CD4-positive, alpha-beta T cell treated with Interleukin-1 beta for 1 hour (primary cell): Measurements from ENCODE around the gene GADL1.

ENCODE experiments used
- DNase-seq, 2 donors: peaks; one replicate each; pipeline ENCODE4 v3.0.0-alpha.2; 2020 to 2022

Gene GADL1

GRCh38 chr3:30753766-30754165 is 140.7 kb downstream of the GADL1 start:
- no peak for DNase-seq

- DNase-seq: peak in 1 of 2 donors; percentile 22
These were observed 141.5 kb downstream of the GADL1 start for GRCh38 chr3:30752970-30753369.

- DNase-seq: no peak
These were observed 142.0 kb downstream of the GADL1 start for GRCh38 chr3:30752491-30752890.

- peak; percentile 41 to 48 for DNase-seq
These were observed 142.7 kb downstream of the GADL1 start for GRCh38 chr3:30751610-30752299.

GRCh38 chr3:30750967-30751366 is 143.5 kb downstream of the GADL1 start:
- DNase-seq: no peak

- DNase-seq: no peak
These were observed 145.2 kb downstream of the GADL1 start for GRCh38 chr3:30749230-30749629.

- no peak for DNase-seq
These were observed 146.6 kb downstream of the GADL1 start for GRCh38 chr3:30747771-30748281.

GRCh38 chr3:30743641-30744317 is 150.7 kb downstream of the GADL1 start:
- DNase-seq: no peak

GRCh38 chr3:30742796-30743619 is 151.5 kb downstream of the GADL1 start:
- DNase-seq: no peak

- DNase-seq: no peak
These were observed 152.6 kb downstream of the GADL1 start for GRCh38 chr3:30741889-30742288.

GRCh38 chr3:30738605-30739004 is 155.9 kb downstream of the GADL1 start:
- no peak for DNase-seq

- DNase-seq: no peak
These were observed 156.5 kb downstream of the GADL1 start for GRCh38 chr3:30737743-30738499.

- no peak for DNase-seq
These were observed 160.8 kb downstream of the GADL1 start for GRCh38 chr3:30733696-30734095.

GRCh38 chr3:30733209-30733608 is 161.3 kb downstream of the GADL1 start:
- no peak for DNase-seq

GRCh38 chr3:30730967-30731366 is 163.5 kb downstream of the GADL1 start:
- DNase-seq: no peak

- DNase-seq: no peak
These were observed 164.5 kb downstream of the GADL1 start for GRCh38 chr3:30729936-30730335.

GRCh38 chr3:30729512-30729911 is 164.9 kb downstream of the GADL1 start:
- no peak for DNase-seq

GRCh38 chr3:30728143-30728542 is 166.3 kb downstream of the GADL1 start:
- DNase-seq: no peak

GRCh38 chr3:30724863-30725262 is 169.6 kb downstream of the GADL1 start:
- DNase-seq: no peak

- DNase-seq: no peak
These were observed 171.2 kb downstream of the GADL1 start for GRCh38 chr3:30723211-30723610.

- no peak for DNase-seq
These were observed 173.2 kb downstream of the GADL1 start for GRCh38 chr3:30721314-30721634.

- DNase-seq: no peak
These were observed 173.7 kb downstream of the GADL1 start for GRCh38 chr3:30720586-30721313.
